Epidermal melanocyte (primary cell): ENCODE data around the gene XPO5.
"Not testable (repeated sequence)": the region's sequence is repeated elsewhere in the genome, so short reads cannot be mapped to it uniquely, and the experiment has no call there.

Source experiments
- DNase-seq: peaks from one replicate; pipeline ENCODE4 v3.0.0; 2011; ENCODE audit warnings: low spot score; ENCODE audit not compliant: insufficient read length

XPO5 gene

GRCh38 chr6:43575772-43576551 lies at the start of gene XPO5, which contains the start of gene POLH:
Gene XPO5, minus strand, starts transcription at chr6:43576038. Its CDS starts 174 bp downstream, at chr6:43575864.
Gene POLH, plus strand, starts transcription at chr6:43576185. Its CDS starts 6,135 bp downstream, at chr6:43582320.
- DNase-seq: peak; percentile 92

DNA sequence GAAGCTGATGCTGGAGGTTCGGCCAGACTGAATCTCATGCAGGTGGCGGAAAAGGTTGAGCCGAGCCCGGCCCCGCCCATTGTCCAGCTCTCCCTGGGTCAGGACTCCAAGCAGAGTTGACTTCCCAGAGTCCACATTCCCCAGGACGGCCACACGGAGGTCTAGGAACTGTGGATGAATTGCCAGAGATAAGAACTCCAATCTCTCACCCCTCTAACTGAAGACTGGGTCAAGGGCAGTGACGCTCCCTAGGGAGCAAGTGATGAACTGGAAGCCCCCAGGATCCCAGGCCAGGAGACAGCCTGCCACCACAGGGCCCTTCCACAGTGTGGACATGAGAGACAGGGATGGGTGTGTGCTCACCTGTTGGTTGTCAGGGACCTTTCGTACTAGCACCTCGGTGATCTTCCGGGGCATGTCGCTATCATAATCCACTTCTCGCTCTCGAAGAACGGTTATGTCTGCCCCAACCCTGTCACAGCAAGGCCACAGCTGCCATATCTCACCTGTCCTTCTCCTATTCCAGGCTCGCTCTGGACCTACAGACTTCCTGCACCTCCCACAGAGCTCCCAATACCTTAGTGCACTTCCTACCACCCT lies 49.7 kb upstream of the XPO5 start:
- no peak for DNase-seq

GRCh38 chr6:43624786-43625288 lies 49.0 kb upstream of the XPO5 start:
- DNase-seq: no peak

GRCh38 chr6:43623880-43624785 lies 48.3 kb upstream of the XPO5 start:
- no peak for DNase-seq

DNA sequence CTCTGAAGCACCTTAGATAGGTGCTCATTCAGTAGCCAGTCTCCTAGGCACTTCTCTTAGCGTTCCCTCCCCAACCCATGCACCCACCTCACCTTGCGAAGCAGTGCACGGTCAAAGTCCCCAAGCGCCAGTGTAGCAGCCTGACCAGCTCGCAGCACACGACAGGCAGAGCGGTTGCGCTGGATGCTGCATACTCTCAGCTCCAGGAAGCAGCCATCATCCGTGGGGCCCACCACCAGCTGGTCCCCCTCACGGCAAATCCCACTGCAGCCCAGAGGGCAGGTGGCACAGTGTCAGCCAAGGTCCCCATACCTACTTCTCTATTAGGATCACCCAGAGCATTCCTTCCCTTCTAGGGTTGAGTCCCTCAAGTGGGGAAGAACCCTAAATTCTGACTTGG lies 46.7 kb upstream of the XPO5 start:
- DNase-seq: no peak

DNA sequence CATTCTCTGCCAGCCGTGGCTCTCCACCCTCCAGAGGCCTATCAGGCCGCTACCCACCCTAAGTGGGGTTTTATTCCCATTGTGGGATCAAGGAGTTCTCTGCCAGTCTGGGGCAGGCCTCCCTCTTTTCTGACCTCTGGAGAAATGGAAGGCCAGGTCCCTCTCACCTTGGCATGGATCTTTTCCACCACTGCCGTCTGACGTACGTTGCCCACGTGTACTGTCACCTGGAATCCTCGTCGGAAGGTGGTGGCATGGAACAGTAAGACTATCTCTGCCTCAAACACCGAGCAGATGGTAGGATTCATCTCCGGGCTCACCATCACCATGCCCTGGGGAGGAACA lies 46.0 kb upstream of the XPO5 start:
- DNase-seq: no peak

- DNase-seq: no peak
Observed at GRCh38 chr6:43621078-43621835, 45.4 kb upstream of the XPO5 start.

- DNase-seq: no peak
Observed at GRCh38 chr6:43616725-43617472, 41.1 kb upstream of the XPO5 start.

DNA sequence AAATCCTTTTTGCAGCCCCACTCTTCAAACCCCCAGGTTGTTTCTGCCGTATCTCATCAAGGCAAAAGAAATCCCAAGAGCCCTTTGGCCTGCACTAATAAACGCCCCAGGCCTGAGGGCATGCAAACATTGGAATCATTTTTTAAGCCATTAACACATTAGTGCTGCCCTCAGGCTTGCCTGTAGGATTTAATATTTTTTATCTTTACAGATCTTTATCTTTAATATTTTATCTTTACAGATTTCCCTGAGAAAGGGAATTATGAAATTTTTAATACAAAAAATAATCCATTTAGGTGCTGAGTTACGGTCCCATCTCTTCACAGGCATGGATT lies 38.5 kb upstream of the XPO5 start:
- DNase-seq: no peak

DNA sequence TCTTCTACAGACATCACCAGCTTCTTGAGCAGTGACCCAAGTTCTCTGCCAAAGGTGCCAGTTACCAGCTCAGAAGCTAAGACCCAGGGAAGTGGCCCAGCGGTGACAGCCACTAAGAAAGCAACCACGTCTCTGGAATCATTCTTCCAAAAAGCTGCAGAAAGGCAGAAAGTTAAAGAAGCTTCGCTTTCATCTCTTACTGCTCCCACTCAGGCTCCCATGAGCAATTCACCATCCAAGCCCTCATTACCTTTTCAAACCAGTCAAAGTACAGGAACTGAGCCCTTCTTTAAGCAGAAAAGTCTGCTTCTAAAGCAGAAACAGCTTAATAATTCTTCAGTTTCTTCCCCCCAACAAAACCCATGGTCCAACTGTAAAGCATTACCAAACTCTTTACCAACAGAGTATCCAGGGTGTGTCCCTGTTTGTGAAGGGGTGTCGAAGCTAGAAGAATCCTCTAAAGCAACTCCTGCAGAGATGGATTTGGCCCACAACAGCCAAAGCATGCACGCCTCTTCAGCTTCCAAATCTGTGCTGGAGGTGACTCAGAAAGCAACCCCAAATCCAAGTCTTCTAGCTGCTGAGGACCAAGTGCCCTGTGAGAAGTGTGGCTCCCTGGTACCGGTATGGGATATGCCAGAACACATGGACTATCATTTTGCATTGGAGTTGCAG lies 38.0 kb upstream of the XPO5 start:
- DNase-seq: no peak

GRCh38 chr6:43610431-43610830 lies 34.6 kb upstream of the XPO5 start:
- no peak for DNase-seq

DNA sequence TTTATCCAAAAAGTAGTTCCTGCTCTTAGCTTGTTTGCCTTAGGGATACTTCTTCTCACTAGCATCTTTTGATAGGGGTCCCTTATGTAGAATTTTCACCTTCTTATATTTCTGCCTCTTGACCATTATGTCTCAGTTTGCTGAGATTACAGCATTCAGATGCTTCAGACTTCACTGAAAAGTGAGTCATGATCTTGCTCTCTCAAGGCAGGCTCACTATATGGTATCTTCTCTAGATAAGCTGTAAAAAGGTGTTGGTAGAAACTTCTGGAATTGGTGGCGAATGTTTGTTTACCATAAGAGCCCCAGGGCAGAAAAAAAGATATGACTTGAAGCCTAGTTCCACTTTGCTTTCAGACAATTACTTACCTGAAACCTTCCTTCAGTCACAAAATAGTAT lies 33.6 kb upstream of the XPO5 start:
- DNase-seq: no peak

DNA sequence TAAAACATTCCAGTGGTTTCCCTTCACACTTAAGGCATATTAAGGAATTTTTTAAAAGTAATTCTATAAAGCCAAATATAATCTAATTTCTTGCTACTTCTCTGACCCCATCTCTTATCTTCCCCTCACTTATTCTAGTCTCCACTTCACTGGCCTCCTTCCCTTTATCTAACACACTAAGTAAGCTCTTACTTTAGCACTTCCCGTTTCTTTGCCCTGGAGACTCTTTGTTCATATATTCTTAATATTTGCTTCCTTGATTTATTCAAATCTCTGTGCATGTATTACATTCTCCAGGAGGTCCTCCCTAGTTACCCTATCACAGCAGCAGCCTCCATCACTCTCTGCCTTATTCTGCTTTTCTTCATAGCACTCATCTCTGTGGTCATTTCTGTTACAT lies 33.0 kb upstream of the XPO5 start:
- no peak for DNase-seq

- peak; percentile 54 for DNase-seq
Observed at GRCh38 chr6:43608310-43608763, 32.5 kb upstream of the XPO5 start.

DNA sequence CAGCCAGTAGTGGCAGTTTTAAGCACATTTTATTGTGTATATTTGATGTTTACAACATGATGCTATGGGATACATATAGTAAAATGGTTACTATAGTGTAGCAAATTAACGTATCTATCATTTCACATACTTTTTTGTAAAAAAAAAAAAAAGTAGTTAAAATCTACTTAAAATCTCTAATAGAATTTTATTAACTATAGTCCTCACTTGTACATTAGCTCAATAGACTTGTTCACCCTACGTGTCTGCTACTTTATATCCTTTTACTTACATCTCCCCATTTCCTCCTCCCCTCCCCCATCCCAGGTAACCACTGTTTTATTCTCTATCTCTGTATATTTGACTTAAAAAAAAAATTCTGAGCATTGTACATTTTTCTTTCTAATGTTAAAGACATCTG lies 30.2 kb upstream of the XPO5 start:
- DNase-seq: no peak

GRCh38 chr6:43604174-43604573 lies 28.3 kb upstream of the XPO5 start:
- no peak for DNase-seq

DNA sequence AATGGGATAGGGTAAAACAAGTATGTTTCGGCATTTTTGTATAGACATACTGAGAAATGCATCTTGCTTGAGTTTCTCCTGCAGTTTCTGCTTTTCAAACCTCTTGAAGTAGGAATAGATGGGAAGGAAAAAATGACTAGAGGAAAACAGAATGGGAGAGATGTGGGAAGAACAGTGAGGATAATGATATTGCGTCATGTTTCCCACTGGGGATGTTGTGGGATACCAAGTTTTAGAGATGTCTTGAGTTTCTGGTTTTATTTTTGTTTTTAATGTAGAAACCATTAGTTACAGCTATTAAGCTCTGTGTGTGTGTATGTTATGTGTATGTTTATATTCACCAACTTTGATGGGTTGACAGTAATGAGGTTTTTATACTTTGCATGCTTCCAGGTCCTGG lies 24.8 kb upstream of the XPO5 start:
- no peak for DNase-seq

DNA sequence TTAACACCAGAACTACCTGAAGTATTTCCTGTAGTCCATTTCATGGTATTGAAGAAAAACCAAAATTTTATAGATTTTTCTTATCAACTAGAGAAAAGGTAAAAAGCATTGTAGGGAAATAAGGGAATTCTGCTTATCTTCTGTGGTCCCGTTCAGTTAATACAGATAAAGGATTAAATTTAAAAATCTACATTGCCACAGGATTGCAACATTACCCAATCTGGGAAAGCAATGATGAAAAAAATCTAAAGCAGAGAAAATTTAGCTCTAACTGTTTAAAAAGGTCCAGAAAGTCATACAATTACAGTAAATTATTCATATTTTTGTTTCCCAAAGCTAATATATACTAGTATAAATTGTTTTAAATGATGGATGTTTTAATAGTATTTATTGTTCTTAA lies 18.1 kb upstream of the XPO5 start:
- DNase-seq: no peak

DNA sequence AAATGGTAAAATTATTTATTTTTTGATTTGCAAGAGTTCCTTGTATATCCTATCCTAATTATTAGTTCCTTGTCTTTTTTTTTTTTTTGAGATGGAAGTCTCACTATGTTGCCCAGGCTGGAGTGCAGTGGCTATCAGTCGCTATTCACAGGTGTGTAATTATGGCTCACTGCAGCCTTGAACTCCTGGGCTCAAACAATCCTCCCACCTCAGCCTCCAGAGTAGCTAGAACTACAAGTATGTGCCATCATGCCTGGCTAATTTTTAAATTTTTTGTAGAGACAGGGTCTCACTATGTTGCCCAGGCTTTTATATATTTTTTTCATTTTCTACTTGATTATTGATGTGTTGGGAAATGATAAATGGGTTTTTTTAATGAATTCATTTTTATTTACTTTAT lies 13.7 kb upstream of the XPO5 start:
- not testable (repeated sequence) for DNase-seq

GRCh38 chr6:43588194-43588593 lies 12.4 kb upstream of the XPO5 start:
- no peak for DNase-seq
